T-cell (primary cell): Measurements from ENCODE around the gene ST3GAL3. TPM values are rescaled to one million over a fixed set of nuclear protein-coding genes. Genes with fewer than 3 reads are reported as not detected.

Source experiments
- ATAC-seq, 4 experiments: fragments of 200-7000 bp in 3 of 4; fragments of 150-1000 bp in 1 of 4; cut with Tn5 transposase; replicated peaks in 1 of 4; 1 replicate in 3 of 4; 2 replicates in 1 of 4; pipeline ENCODE4 v1.10.0; 2021; ENCODE audit warnings: moderate library complexity in 3 of 4, mild to moderate bottlenecking in 2 of 4, moderate number of reproducible peaks in 1 of 4
- CTCF ChIA-PET, 2 donors: fragments of 300-600 bp; sonication (Branson Sonifier 250); formaldehyde crosslinking; loops; one replicate each; lab custom pipeline; 2022; ENCODE audit warnings: antibody characterized with exemption in 2 of 2; lab: Charles Lee
- POLR2A ChIA-PET, 2 donors: fragments of 300-600 bp; sonication (Branson Sonifier 250); formaldehyde crosslinking; loops; one replicate each; lab custom pipeline; 2022; ENCODE audit warnings: antibody characterized with exemption in 2 of 2; lab: Charles Lee
- DNase-seq, 35 experiments: peaks; one replicate each; pipeline versions ENCODE4 v3.0.0 to v3.0.0-alpha.2; 2013 to 2023
- H3K27ac ChIP-seq: one replicate; pipeline ENCODE4 v1.5.1; 2013; ENCODE audit warnings: low read length
- H3K27me3 ChIP-seq, 2 experiments: replicated peaks in 1 of 2; 1 replicate in 1 of 2; 2 replicates in 1 of 2; pipeline versions ENCODE4 v1.6.1 to v1.7.0; 2013; ENCODE audit warnings: low read length in 1 of 2, mixed read lengths in 1 of 2; ENCODE audit not compliant: control insufficient read depth in 2 of 2, insufficient read depth in 2 of 2; ENCODE audit errors: extremely low read depth in 1 of 2
- H3K36me3 ChIP-seq, 2 donors: 1 replicate in 1 of 2; 2 replicates in 1 of 2; pipeline versions ENCODE4 v1.6.1 to v1.7.0; 2013; ENCODE audit warnings: low read length in 1 of 2; ENCODE audit not compliant: control insufficient read depth in 2 of 2, insufficient read depth in 1 of 2; ENCODE audit errors: extremely low read depth in 1 of 2
- H3K4me1 ChIP-seq, 2 experiments: 1 replicate in 1 of 2; 2 replicates in 1 of 2; pipeline versions ENCODE4 v1.6.1 to v1.7.0; 2013; ENCODE audit warnings: low read length in 2 of 2, mixed read lengths in 1 of 2; ENCODE audit not compliant: insufficient read depth in 2 of 2, control insufficient read depth in 1 of 2; ENCODE audit errors: extremely low read depth in 1 of 2
- H3K4me3 ChIP-seq, 2 donors: 1 replicate in 1 of 2; 2 replicates in 1 of 2; pipeline versions ENCODE4 v1.5.1 to v1.7.0; 2013; ENCODE audit warnings: mild to moderate bottlenecking in 2 of 2, low read length in 1 of 2, moderate library complexity in 1 of 2; ENCODE audit not compliant: control insufficient read depth in 1 of 2; ENCODE audit errors: extremely low read depth in 1 of 2
- H3K9me3 ChIP-seq: 2 replicates; pipeline ENCODE4 v1.7.0; 2013
- H3K27ac Mint-ChIP-seq, 2 donors: one replicate each; pipeline ENCODE4 v1.8.0; 2020 to 2021; ENCODE audit warnings: mild to moderate bottlenecking in 2 of 2, mixed read lengths in 2 of 2
- H3K27me3 Mint-ChIP-seq, 2 donors: one replicate each; pipeline ENCODE4 v1.8.0; 2021 to 2022; ENCODE audit warnings: mixed read lengths in 2 of 2
- H3K36me3 Mint-ChIP-seq: one replicate; pipeline ENCODE4 v1.8.0; 2021; ENCODE audit warnings: mixed read lengths
- H3K4me1 Mint-ChIP-seq, 3 donors: one replicate each; pipeline ENCODE4 v1.8.0; 2020 to 2022; ENCODE audit warnings: mixed read lengths in 3 of 3, mild to moderate bottlenecking in 1 of 3
- H3K4me3 Mint-ChIP-seq, 3 donors: one replicate each; pipeline ENCODE4 v1.8.0; 2020 to 2022; ENCODE audit warnings: mild to moderate bottlenecking in 3 of 3, mixed read lengths in 3 of 3, moderate library complexity in 3 of 3
- H3K9me3 Mint-ChIP-seq, 3 donors: one replicate each; pipeline ENCODE4 v1.8.0; 2020 to 2022; ENCODE audit warnings: mixed read lengths in 3 of 3
- WGBS: methylation state at CpG from one replicate; pipeline ENCODE4 v1.1.5; 2013; ENCODE audit warnings: missing lambda C conversion rate; ENCODE audit not compliant: insufficient coverage; 5-methylcytosine and 5-hydroxymethylcytosine counted together
- total RNA-seq, 35 experiments: library from RNA in 6 of 35; stranded (reverse) in 6 of 35; fragments of 120-200 nt in 1 of 35; gene quantifications; one replicate each; pipeline versions ENCODE4 v1.2.1 to v1.2.4 and lab custom pipeline; 2013 to 2026

Gene ST3GAL3
- total RNA-seq, 5 donors from 2014 or later (not counting 1 experiment from before 2014, with no cell fraction given) = 21.9 to 29.8 (median 24.4) TPM

DNA sequence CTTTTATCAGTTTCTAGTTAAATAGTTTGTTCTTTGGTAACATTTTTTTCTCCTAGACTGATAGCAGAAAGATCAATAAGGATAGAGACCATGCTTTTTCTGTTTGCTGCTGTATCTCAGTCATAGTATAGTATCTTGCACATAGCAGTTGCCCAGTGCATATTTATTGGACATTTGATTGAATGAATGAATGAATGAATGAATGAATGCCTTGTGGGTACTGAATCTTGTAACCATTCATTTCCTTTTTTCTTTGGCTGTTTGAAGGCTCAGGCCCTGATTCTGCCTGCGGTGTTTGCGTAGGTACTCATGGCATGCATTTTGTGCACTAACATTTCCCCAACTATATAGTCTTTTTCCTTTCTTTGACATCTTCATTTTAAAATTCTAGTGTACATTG, 83.9 kb downstream of the ST3GAL3 start:
- H3K27ac Mint-ChIP-seq = no peak overlapping the region
- H3K27me3 Mint-ChIP-seq = no peaks in the 10 kb centered on the region

DNA sequence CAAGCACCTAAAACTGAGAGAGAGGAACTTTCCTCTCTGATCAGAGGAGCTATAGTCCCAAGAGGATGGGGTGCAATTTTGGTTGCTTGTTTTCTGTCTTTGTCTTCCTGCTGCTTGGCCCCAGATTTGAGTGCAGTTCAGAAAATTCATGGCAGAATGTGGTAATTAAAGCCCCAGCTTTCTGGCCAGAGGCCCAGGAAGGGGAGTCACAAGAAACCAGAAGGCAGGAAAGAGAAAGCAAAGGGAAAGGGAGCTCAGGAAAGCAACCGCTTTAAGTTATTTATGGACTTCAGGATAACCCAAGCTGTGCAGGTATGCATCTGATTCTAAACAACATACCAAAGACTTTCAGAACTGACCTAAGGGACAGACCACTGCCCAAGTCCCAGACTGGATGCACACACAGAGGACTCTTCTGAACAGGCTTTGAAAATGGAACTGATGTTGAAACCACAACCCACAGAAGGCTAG, 88.8 kb downstream of the ST3GAL3 start:
- DNase-seq (no peak), ATAC-seq (no peak)
- Mint-ChIP-seq H3K36me3 (peaks cover 62% of the 10 kb centered on the region), H3K4me3 (no peak overlapping the region), H3K27me3 (no peaks in the 10 kb centered on the region), H3K9me3 (no peaks in the 10 kb centered on the region), H3K4me1 (peaks cover 0 to 4% (median under 1%) of the 10 kb centered on the region in 3 donors), H3K27ac (no peak overlapping the region)
- no peak overlapping the region for H3K27ac ChIP-seq
- H3K36me3 ChIP-seq = peaks cover 0 to 3% of the 10 kb centered on the region in 2 donors
- H3K4me1 ChIP-seq = peaks cover 0 to 3% of the 10 kb centered on the region in 2 experiments
- ChIA-PET CTCF (no interaction called here), POLR2A (no interaction called here)
- H3K9me3 ChIP-seq = no peaks in the 10 kb centered on the region
- no CpG with 5 or more reads among the region's 1 CpG for WGBS
- no peaks in the 10 kb centered on the region for H3K27me3 ChIP-seq
- no peak overlapping the region for H3K4me3 ChIP-seq

More for the DNA sequence above, 83.9 kb downstream of the ST3GAL3 start:
- Histone ChIP-seq H3K4me3 (no peak overlapping the region), H3K27ac (no peak overlapping the region), H3K27me3 (no peaks in the 10 kb centered on the region), H3K9me3 (no peaks in the 10 kb centered on the region), H3K36me3 (peaks cover 0 to 3% of the 10 kb centered on the region in 2 donors), H3K4me1 (peaks cover 11 to 15% of the 10 kb centered on the region in 2 experiments)
- Mint-ChIP-seq H3K4me1 (peaks cover 11 to 16% (median 14%) of the 10 kb centered on the region in 3 donors), H3K36me3 (peaks cover 32% of the 10 kb centered on the region), H3K9me3 (no peaks in the 10 kb centered on the region), H3K4me3 (no peak overlapping the region)
- ChIA-PET POLR2A (no interaction called here), CTCF (no interaction called here)
- ATAC-seq = no peak
- WGBS = no CpG with 5 or more reads among the region's 2 CpGs
- no peak for DNase-seq

DNA sequence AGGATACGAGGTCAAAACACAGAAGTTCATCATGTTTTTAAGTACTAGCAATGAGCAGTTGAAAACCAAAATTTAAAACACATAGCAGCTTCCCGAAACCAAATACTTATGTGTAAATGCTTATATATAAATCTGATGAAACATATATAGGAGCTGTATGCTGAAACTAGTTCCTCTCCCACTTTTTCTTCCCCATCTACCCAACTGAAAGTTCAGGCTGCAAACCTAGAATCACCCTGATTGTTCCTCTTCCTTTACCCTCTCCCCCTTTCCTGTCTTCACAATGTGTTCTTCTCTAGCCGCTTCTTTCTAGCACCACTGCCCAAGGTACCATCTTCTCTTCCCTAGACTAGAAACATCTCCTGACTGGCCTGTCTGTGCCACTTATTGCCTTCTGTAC, 90.6 kb downstream of the ST3GAL3 start:
- no peak overlapping the region for H3K4me3 ChIP-seq
- no peaks in the 10 kb centered on the region for H3K27me3 Mint-ChIP-seq
- ChIA-PET CTCF (no interaction called here), POLR2A (no interaction called here)
- no peak overlapping the region for H3K27ac ChIP-seq
- H3K36me3 ChIP-seq = no peaks in the 10 kb centered on the region
- 100% methylated on average over 1 of the region's 3 CpGs for WGBS
- H3K4me1 Mint-ChIP-seq = no peaks in the 10 kb centered on the region
- H3K27ac Mint-ChIP-seq = no peak overlapping the region
- ATAC-seq (no peak), DNase-seq (no peak)
- H3K9me3 Mint-ChIP-seq = no peaks in the 10 kb centered on the region
- no peaks in the 10 kb centered on the region for H3K4me1 ChIP-seq
- peaks cover 57% of the 10 kb centered on the region for H3K36me3 Mint-ChIP-seq
- H3K27me3 ChIP-seq = no peaks in the 10 kb centered on the region
- H3K9me3 ChIP-seq = no peaks in the 10 kb centered on the region
- H3K4me3 Mint-ChIP-seq = no peak overlapping the region

DNA sequence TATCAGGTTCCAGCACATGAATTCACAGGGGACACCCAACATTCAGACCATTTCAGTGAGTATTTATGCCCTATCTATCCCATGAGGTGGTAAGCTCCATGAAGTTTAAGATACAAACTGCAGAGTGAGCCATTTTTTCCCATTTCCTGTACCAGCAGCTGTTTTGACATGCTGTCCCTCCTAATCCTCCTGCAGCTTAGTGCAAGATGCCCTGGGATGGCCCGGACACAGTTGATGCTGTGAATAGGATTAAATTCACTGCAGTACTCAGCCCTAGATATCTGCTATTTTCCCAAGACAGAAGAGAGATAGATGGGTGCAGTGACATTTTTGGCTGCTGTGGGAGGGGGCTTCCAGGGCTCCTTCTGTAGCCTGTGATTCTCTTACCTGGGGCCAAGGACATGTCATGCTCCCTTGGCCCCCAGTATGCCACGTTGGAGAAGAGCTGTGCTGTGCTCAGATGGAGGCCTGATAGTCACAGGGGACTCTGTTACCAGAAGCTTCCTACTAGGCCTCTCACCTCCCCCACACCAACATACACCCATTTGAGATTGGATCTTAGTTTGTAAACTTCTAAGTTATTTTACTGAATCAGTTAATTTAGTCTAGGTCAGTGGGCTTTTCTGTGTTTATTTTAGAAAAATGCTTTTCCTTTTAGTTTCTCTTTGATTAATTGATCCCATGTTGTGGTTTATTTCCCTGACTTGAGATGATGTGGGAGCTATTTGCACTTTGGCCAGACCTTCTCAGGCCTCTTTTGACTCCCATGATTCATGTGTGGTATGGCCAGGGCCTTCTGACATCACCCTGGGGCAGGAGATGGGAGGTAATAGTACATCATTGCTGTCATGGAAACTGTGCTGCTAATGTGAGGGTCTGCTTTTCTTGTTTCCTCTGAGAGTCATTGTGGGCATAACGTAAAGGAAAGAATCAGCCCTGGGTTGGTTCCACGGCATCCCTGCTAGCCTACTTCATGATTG, 92.6 kb downstream of the ST3GAL3 start:
- Mint-ChIP-seq H3K27ac (no peak overlapping the region), H3K36me3 (peaks cover 47% of the 10 kb centered on the region), H3K4me1 (no peaks in the 10 kb centered on the region)

DNA sequence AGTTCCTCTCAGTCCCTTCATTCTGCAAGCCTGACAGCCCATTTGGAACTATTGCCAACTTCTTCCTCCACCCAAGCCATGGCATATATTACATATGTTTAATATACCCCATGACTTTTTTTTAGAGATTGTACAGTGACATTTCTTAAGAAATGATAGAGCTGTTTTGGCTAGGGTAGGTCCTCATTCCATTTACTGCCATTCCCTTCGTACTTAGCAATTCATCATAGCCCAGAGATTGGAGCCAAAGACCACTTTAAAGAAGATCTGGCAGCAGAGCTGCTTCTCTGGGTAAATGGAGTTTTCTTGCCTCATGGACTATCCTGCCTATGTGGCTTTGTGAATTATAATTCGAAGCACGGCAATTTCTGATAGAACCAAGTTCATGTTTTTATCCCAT, 93.4 kb downstream of the ST3GAL3 start:
- Histone ChIP-seq H3K9me3 (no peaks in the 10 kb centered on the region), H3K4me1 (no peaks in the 10 kb centered on the region), H3K36me3 (no peaks in the 10 kb centered on the region), H3K4me3 (no peak overlapping the region), H3K27ac (no peak overlapping the region), H3K27me3 (no peaks in the 10 kb centered on the region)
- H3K36me3 Mint-ChIP-seq = peaks cover 39% of the 10 kb centered on the region
- no peaks in the 10 kb centered on the region for H3K4me1 Mint-ChIP-seq
- no CpG with 5 or more reads among the region's 3 CpGs for WGBS
- ChIA-PET POLR2A (no interaction called here), CTCF (no interaction called here)
- DNase-seq = no peak
- no peak overlapping the region for H3K27ac Mint-ChIP-seq
- no peaks in the 10 kb centered on the region for H3K9me3 Mint-ChIP-seq
- no peaks in the 10 kb centered on the region for H3K27me3 Mint-ChIP-seq
- H3K4me3 Mint-ChIP-seq = no peak overlapping the region
- no peak for ATAC-seq

More for the DNA sequence above, 92.6 kb downstream of the ST3GAL3 start:
- WGBS = no CpG with 5 or more reads among the region's 4 CpGs
- Histone ChIP-seq H3K27ac (no peak overlapping the region), H3K9me3 (no peaks in the 10 kb centered on the region), H3K36me3 (no peaks in the 10 kb centered on the region), H3K27me3 (no peaks in the 10 kb centered on the region), H3K4me1 (no peaks in the 10 kb centered on the region), H3K4me3 (no peak overlapping the region)
- POLR2A ChIA-PET = no interaction called here
- DNase-seq (no peak), ATAC-seq (no peak)
- Mint-ChIP-seq H3K9me3 (no peaks in the 10 kb centered on the region), H3K27me3 (no peaks in the 10 kb centered on the region), H3K4me3 (no peak overlapping the region)
- CTCF ChIA-PET = interaction anchor here in 1 of 2 donors (0.6 kb wide), 1 partner anchor 1915 kb away, joined by 4 read pairs; no protein-coding TSS in a partner anchor

DNA sequence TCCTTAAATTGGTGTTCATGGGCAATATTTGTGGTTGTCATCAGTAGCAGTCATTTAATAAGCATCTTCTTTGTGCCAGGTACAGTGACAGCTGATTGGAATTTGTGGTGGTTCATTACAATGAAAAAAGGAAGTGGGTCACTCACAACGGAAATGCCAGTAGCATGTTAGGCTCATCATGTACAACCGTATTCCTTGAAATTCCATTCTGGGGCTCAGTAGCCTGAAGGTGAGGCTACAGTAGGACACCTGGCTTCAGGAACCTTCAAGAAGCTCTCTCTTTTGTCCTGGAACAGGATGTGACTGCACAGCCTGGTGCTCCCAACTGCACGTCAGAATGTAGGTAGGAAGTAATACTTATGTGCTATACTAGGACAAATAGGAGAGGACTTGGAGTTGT, 93.9 kb downstream of the ST3GAL3 start:
- no peaks in the 10 kb centered on the region for H3K27me3 Mint-ChIP-seq
- H3K27me3 ChIP-seq = no peaks in the 10 kb centered on the region
- no peaks in the 10 kb centered on the region for H3K36me3 ChIP-seq
- H3K4me1 Mint-ChIP-seq = no peaks in the 10 kb centered on the region
- H3K27ac Mint-ChIP-seq = no peak overlapping the region
- no peaks in the 10 kb centered on the region for H3K9me3 Mint-ChIP-seq
- 71% methylated on average over 3 of the region's 3 CpGs for WGBS
- H3K4me3 ChIP-seq = no peak overlapping the region
- no peak overlapping the region for H3K4me3 Mint-ChIP-seq
- H3K27ac ChIP-seq = no peak overlapping the region
- POLR2A ChIA-PET = no interaction called here
- no peaks in the 10 kb centered on the region for H3K9me3 ChIP-seq
- no peak for DNase-seq
- CTCF ChIA-PET = no interaction called here
- ATAC-seq = no peak
- H3K36me3 Mint-ChIP-seq = peaks cover 35% of the 10 kb centered on the region
- H3K4me1 ChIP-seq = no peaks in the 10 kb centered on the region
